ENCODE results near the gene TBC1D22A.

DNA sequence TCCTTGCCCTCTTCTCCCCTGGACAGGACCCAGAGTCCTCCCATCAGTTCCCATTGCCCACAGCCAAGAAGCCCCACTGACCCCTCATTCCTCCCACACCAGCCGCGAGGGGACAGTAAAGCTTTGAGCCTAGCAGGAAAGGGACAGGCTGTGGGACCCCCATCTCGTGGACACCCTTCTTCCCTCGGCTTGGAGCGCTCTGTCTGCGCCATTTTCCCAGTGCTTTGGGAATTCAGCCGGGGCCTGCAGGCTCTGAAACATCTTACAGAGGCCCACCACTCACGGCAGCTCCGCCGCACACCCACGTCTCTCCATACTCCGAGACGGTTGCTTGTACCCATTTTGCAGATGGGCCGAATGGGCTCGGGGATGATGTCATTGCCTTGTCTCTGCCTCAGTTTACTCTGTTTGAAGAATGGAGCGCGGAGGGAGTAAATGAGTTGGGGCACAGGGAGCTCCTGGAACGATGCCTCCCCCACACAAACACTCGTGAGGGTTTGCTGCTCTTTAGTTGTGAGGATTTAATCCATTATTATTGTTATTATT is 447.7 kb downstream of the TBC1D22A start:
- TF ChIP-seq, protein P1, sequence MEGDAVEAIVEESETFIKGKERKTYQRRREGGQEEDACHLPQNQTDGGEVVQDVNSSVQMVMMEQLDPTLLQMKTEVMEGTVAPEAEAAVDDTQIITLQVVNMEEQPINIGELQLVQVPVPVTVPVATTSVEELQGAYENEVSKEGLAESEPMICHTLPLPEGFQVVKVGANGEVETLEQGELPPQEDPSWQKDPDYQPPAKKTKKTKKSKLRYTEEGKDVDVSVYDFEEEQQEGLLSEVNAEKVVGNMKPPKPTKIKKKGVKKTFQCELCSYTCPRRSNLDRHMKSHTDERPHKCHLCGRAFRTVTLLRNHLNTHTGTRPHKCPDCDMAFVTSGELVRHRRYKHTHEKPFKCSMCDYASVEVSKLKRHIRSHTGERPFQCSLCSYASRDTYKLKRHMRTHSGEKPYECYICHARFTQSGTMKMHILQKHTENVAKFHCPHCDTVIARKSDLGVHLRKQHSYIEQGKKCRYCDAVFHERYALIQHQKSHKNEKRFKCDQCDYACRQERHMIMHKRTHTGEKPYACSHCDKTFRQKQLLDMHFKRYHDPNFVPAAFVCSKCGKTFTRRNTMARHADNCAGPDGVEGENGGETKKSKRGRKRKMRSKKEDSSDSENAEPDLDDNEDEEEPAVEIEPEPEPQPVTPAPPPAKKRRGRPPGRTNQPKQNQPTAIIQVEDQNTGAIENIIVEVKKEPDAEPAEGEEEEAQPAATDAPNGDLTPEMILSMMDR (IDR thresholded peaks at IDR 0.05): no peak
- no peak for TF ChIP-seq POLR2A (IDR thresholded peaks at IDR 0.05)
